ENCODE results near the gene RAB33B. TPM values are rescaled to one million over a fixed set of nuclear protein-coding genes. Genes with fewer than 3 reads are reported as not detected.

RAB33B gene
- total RNA-seq, 2 donors from 2014 or later = 7.1 to 8.5 TPM

DNA sequence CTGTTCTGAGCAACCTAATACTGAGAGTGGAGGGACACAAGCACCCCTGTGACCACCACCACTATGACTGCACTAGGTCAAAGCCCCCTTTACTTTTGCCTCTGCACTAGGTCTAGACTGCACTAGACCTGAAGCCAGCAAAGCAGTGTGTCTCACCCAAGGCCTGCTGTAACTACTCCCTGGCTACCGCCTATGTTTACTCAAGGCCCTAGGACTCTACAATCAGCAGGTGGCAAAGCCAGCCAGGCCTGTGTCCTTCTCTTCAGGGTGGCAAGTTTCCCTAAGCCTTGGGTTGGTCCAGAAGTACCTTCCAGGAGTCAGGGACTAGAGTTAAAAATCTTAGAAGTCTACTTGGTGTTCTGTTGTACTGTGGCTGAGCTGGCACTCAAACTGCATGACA, 15.9 kb downstream of the RAB33B start:
- Histone ChIP-seq H3K4me3 (no peak overlapping the region), H3K27me3 (no peaks in the 10 kb centered on the region), H3K36me3 (peaks cover 22% of the 10 kb centered on the region), H3K4me1 (no peaks in the 10 kb centered on the region), H3K9me3 (peaks cover 0 to 21% of the 10 kb centered on the region in 2 donors), H3K27ac (no peak overlapping the region)
- TF ChIP-seq, protein P1, sequence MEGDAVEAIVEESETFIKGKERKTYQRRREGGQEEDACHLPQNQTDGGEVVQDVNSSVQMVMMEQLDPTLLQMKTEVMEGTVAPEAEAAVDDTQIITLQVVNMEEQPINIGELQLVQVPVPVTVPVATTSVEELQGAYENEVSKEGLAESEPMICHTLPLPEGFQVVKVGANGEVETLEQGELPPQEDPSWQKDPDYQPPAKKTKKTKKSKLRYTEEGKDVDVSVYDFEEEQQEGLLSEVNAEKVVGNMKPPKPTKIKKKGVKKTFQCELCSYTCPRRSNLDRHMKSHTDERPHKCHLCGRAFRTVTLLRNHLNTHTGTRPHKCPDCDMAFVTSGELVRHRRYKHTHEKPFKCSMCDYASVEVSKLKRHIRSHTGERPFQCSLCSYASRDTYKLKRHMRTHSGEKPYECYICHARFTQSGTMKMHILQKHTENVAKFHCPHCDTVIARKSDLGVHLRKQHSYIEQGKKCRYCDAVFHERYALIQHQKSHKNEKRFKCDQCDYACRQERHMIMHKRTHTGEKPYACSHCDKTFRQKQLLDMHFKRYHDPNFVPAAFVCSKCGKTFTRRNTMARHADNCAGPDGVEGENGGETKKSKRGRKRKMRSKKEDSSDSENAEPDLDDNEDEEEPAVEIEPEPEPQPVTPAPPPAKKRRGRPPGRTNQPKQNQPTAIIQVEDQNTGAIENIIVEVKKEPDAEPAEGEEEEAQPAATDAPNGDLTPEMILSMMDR (IDR thresholded peaks at IDR 0.05) = no peak
- no peak for DNase-seq (ENCODE audit: low spot score)

GRCh38 chr4:139470295-139470694, 16.4 kb downstream of the RAB33B start:
- Histone ChIP-seq H3K4me3 (no peak overlapping the region), H3K27me3 (no peaks in the 10 kb centered on the region), H3K4me1 (no peaks in the 10 kb centered on the region), H3K27ac (no peak overlapping the region), H3K36me3 (peaks cover 22% of the 10 kb centered on the region), H3K9me3 (peaks cover 0 to 21% of the 10 kb centered on the region in 2 donors)
- DNase-seq (ENCODE audit: low spot score) = no peak
- TF ChIP-seq, protein P1 (IDR thresholded peaks at IDR 0.05) = no peak

DNA sequence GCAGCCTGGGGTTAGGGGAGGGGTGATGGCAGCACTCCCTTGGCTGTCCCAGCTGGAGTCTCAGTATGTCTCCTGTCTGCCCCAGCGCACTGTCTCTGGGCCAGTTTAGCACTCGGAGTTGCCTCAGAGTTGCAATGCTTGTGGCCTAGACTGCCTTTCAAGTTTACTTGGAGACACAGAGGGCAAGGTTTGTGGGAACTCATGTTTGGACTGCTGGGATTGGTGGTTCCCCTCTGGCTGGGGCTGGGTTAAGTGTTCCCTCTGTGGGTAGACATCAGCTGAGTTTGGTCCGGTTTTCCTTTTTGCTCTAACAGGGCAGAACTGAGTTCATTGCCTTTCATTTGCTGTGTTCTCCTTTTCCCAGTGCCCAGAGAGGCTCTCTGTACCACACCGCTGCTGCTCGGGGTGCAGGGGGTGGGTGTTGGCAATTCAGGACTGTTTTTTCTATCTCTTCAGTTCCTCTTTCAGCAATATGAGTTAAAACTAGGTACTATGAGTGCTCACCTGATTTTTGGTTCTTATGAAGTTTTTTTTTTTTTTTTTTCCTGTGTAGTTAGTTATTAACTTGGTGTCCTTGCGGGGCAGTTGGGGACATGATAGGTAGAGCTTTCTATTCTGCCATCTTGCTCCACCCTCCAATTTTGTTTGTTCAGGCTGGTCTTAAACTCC, 17.2 kb downstream of the RAB33B start:
- TF ChIP-seq, protein P1 (IDR thresholded peaks at IDR 0.05) = no peak
- no peak overlapping the region for H3K4me3 ChIP-seq
- H3K27ac ChIP-seq = no peak overlapping the region
- peaks cover 0 to 21% of the 10 kb centered on the region in 2 donors for H3K9me3 ChIP-seq
- peaks cover 22% of the 10 kb centered on the region for H3K36me3 ChIP-seq
- no peaks in the 10 kb centered on the region for H3K27me3 ChIP-seq
- DNase-seq (ENCODE audit: low spot score) = no peak
- H3K4me1 ChIP-seq = no peaks in the 10 kb centered on the region

- Histone ChIP-seq H3K4me3 (no peak overlapping the region), H3K36me3 (peaks cover 22% of the 10 kb centered on the region), H3K4me1 (no peaks in the 10 kb centered on the region), H3K9me3 (peaks cover 0 to 21% of the 10 kb centered on the region in 2 donors), H3K27me3 (no peaks in the 10 kb centered on the region), H3K27ac (no peak overlapping the region)
- TF ChIP-seq, protein P1 (IDR thresholded peaks at IDR 0.05) = no peak
- no peak for DNase-seq (ENCODE audit: low spot score)
These were observed 18.9 kb downstream of the RAB33B start for GRCh38 chr4:139472852-139473251.

GRCh38 chr4:139476363-139476762, 22.4 kb downstream of the RAB33B start:
- H3K27ac ChIP-seq = no peak overlapping the region
- peaks cover 22% of the 10 kb centered on the region for H3K36me3 ChIP-seq
- no peak for DNase-seq (ENCODE audit: low spot score)
- H3K4me1 ChIP-seq = no peaks in the 10 kb centered on the region
- H3K27me3 ChIP-seq = no peaks in the 10 kb centered on the region
- H3K9me3 ChIP-seq = peaks cover 0 to 9% of the 10 kb centered on the region in 2 donors
- no peak overlapping the region for H3K4me3 ChIP-seq
- TF ChIP-seq, protein P1 (IDR thresholded peaks at IDR 0.05) = no peak

- no peaks in the 10 kb centered on the region for H3K27me3 ChIP-seq
- TF ChIP-seq, protein P1 (IDR thresholded peaks at IDR 0.05) = no peak
- H3K4me3 ChIP-seq = no peak overlapping the region
- DNase-seq (ENCODE audit: low spot score) = no peak
- no peaks in the 10 kb centered on the region for H3K4me1 ChIP-seq
- H3K9me3 ChIP-seq = no peaks in the 10 kb centered on the region
- no peaks in the 10 kb centered on the region for H3K36me3 ChIP-seq
- no peak overlapping the region for H3K27ac ChIP-seq
These were observed 27.5 kb downstream of the RAB33B start for GRCh38 chr4:139481465-139481864.
